IPS-18c (cell line): ENCODE results near the gene PDZD8.

Source experiments
- H3K4me3 ChIP-seq: 2 replicates; pipeline ENCODE4 v1.7.0; 2013; ENCODE audit warnings: low read depth, mild to moderate bottlenecking, low read length, moderate library complexity; ENCODE audit not compliant: insufficient read depth
- H3K9me3 ChIP-seq: one replicate; pipeline ENCODE4 v1.6.1; 2013; ENCODE audit warnings: mild to moderate bottlenecking, low read length, moderate library complexity; ENCODE audit not compliant: control insufficient read depth, insufficient read depth

PDZD8 gene

GRCh38 chr10:117405730-117406129, 30.5 kb upstream of the PDZD8 start:
- Histone ChIP-seq H3K4me3 (no peak overlapping the region), H3K9me3 (no peaks in the 10 kb centered on the region)

DNA sequence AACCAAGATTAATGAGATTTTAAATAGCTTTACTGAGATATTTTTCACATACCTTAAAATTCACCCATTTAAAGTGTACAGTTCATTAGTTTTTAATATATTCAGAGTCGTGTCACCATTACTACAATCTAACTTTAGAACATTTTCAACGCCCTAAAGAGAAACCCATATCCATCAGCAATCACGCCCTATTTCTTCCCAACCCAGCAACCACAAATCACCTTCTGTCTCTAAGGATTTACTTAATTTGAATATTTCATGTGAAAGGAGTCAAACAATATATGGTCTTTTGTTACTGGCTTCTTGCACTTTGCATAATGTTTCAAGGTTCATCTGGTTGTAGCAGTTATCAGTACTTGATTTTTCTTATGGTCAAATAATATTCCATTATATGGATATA, 25.1 kb upstream of the PDZD8 start:
- Histone ChIP-seq H3K9me3 (no peaks in the 10 kb centered on the region), H3K4me3 (no peak overlapping the region)

DNA sequence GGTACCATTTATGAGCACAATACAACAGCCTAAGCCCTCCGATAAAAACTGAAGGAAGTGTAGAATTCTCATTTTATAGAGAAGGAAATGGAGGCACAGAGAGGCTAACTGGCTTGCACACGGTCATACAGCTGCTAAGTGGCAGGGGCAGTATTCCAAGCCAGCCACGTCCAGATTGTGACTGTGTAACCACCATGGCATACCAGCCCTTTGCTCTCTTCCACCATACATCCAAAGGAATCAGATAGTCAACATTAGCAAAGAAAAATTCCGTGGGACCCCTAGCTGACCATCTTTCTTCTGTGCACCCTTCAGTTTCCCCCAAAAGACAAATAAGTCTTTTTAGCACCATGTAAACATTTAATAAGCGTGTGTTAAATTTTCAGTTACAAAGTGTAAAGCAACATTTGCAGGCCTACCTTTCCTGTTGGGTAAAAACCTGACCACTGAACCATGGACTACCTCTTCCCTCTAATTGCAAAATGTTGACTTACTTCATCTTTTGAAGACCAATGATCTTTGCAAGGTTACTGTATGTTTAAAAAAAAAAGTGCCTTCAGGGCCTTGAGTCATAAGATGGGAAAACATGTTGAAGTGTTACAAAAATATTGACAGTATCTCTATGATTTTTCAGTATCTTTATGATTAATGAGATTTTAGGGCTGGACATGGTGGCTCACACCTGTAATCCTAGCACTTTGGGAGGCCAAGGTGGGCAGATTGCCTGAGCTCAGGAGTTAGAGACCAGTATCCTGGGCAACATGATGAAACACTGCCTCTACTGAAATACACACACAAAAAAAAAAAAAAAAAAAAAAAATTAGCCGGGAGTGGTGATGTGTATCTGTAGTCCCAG, 24.3 kb upstream of the PDZD8 start:
- Histone ChIP-seq H3K9me3 (no peaks in the 10 kb centered on the region), H3K4me3 (no peak overlapping the region)

GRCh38 chr10:117398029-117398428, 22.8 kb upstream of the PDZD8 start:
- H3K9me3 ChIP-seq = no peaks in the 10 kb centered on the region

GRCh38 chr10:117391436-117392205, 16.4 kb upstream of the PDZD8 start:
- H3K9me3 ChIP-seq = no peaks in the 10 kb centered on the region
- H3K4me3 ChIP-seq = no peak overlapping the region

More at GRCh38 chr10:117398029-117398428, 22.8 kb upstream of the PDZD8 start:
- no peak overlapping the region for H3K4me3 ChIP-seq

GRCh38 chr10:117390420-117390819, 15.2 kb upstream of the PDZD8 start:
- H3K9me3 ChIP-seq = no peaks in the 10 kb centered on the region
- no peak overlapping the region for H3K4me3 ChIP-seq

DNA sequence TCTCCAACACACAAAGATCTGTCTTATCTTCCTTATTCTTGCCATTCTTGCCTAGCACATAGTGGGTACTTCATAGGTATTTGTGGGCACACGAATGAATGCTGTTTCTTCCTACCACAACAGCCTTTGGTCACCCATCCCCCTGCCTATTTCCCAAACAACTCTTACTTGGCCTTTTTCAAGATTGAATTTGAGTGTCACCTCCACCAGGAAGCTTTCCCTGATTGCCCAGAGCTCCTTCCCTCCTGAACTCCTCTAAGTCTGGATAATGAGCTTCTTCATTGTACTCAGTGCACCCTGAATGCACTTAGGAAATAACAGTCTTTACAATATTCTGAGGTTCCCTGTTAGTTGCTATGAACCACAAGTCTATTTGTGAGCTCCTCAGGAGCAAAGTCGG, 11.6 kb upstream of the PDZD8 start:
- Histone ChIP-seq H3K4me3 (no peak overlapping the region), H3K9me3 (no peaks in the 10 kb centered on the region)

- Histone ChIP-seq H3K9me3 (no peaks in the 10 kb centered on the region), H3K4me3 (no peak overlapping the region)
These were observed 7.6 kb upstream of the PDZD8 start for GRCh38 chr10:117382861-117383260.

GRCh38 chr10:117374506-117375359, 507 bp downstream of the PDZD8 start:
- H3K9me3 ChIP-seq = no peaks in the 10 kb centered on the region
- H3K4me3 ChIP-seq = peak overlapping the region; percentile 95

- H3K4me3 ChIP-seq = peak overlapping the region; percentile 95
These were observed 1.3 kb downstream of the PDZD8 start for GRCh38 chr10:117373823-117374505.

GRCh38 chr10:117370205-117370604, 5.0 kb downstream of the PDZD8 start:
- H3K4me3 ChIP-seq = no peak overlapping the region
- H3K9me3 ChIP-seq = no peaks in the 10 kb centered on the region

More at GRCh38 chr10:117373823-117374505, 1.3 kb downstream of the PDZD8 start:
- H3K9me3 ChIP-seq = no peaks in the 10 kb centered on the region

DNA sequence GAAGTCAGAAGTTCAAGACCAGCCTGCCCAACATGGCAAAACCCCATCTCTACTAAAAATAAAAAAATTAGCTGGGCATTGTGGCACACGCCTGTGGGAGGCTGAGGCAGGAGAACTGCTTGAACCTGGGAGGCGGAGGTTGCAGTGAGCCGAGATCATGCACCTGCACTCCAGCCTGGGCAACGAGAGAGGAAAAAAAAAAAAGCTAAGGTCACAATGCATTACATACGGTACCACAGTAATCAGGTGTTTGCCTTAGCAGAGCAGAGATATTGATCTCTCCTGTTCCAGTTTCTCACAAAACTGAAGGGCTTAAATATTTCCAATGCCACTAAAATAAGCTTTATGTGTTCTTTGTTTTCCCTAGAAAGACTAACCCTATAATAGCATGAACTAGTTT, 7.5 kb downstream of the PDZD8 start:
- no peak overlapping the region for H3K4me3 ChIP-seq

DNA sequence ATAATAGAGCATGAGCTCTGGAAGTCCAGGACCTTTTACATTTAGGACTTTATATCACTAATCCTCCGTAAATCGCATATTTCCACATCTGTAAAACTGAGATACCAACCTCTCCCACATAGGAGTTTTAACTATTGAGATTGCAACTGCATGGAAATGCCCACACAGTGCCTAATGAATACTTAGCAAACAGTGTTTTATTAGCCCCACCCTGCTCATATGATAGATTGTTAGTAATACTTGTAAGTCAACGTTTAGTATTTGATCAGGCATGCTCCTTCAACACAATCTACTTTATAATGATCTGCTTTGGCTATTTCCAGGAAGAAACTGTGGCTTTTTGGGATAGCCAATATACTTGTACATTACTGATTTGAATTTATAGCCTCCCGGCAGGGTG, 8.5 kb downstream of the PDZD8 start:
- no peak overlapping the region for H3K4me3 ChIP-seq
- H3K9me3 ChIP-seq = no peaks in the 10 kb centered on the region

More for the DNA sequence above, 7.5 kb downstream of the PDZD8 start:
- no peaks in the 10 kb centered on the region for H3K9me3 ChIP-seq

GRCh38 chr10:117365612-117366011, 9.6 kb downstream of the PDZD8 start:
- H3K9me3 ChIP-seq = no peaks in the 10 kb centered on the region
- H3K4me3 ChIP-seq = no peak overlapping the region

- Histone ChIP-seq H3K4me3 (no peak overlapping the region), H3K9me3 (no peaks in the 10 kb centered on the region)
These were observed 10.9 kb downstream of the PDZD8 start for GRCh38 chr10:117364110-117364960.

DNA sequence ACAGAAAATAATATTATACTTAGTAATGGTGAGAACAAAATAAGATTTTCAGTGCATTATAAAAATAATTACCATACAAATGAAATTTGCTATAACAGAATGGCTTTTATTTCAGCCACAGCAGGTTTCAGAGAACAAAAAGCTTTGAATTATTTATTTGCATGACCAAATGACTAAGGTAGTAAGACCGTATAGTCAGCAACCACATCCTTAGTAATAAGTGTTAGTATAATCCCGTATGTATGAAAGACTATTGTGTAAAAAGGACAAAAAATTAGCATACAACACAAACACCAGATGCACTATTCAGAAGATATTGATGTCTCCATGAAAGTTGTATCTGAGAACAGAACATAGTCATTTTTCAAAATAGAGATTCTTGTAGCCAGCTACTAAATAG, 12.2 kb downstream of the PDZD8 start:
- H3K9me3 ChIP-seq = no peaks in the 10 kb centered on the region
- H3K4me3 ChIP-seq = no peak overlapping the region
